CD4-positive, alpha-beta T cell treated with Interleukin-21 for 1 hour (primary cell): ENCODE data around the gene RNF224.
"Not testable (repeated sequence)": the region's sequence is repeated elsewhere in the genome, so short reads cannot be mapped to it uniquely, and the experiment has no call there.

Source experiments
- DNase-seq: peaks from one replicate; pipeline ENCODE4 v3.0.0-alpha.2; 2020

The RNF224 gene

DNA sequence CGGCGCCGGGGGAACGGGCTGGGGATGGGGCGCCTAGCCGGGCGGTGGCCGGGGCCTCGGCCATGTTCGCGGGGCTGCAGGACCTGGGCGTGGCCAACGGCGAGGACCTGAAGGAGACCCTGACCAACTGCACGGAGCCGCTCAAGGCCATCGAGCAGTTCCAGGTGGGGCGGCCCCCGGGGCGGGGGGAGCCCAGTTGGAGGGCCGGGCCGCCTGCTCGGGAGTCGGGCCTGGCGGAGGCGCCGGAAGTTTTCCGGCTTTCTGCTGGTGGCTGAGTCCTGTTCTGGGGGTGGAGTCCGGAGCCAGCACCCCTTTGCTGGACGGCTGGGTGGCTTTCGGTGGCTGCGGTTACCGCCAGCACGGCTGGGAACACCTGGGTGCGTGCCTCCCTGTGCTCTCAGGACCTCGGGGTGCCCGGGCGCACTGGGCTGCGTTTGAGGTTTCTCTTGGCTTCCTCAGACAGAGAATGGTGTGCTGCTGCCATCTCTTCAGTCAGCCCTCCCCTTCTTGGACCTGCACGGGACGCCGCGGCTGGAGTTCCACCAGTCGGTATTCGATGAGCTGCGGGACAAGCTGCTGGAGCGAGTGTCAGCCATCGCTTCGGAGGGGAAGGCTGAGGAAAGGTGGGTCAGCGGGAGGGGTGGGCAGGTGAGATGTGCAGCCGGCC lies 28.3 kb downstream of the RNF224 start:
- no peak for DNase-seq

DNA sequence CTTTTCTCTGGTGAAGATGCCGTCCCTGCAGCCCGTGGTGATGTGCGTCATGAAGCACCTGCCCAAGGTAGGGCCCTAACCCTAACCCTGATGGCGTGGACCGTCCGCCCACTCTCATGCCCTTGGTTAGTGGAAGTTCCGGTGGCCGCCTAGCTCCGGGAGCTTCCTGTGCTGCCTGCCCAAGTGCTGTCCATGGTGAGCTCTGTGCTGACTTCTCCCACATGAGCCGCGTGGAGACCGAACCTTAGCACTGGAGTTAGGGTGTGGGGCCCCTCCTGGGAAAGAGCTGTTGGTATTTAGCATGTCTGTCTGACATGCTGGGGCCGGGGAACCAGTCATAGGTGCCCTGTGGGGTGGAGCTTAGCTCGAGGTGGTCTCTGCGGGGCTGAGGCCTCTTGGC lies 29.1 kb downstream of the RNF224 start:
- DNase-seq: no peak

DNA sequence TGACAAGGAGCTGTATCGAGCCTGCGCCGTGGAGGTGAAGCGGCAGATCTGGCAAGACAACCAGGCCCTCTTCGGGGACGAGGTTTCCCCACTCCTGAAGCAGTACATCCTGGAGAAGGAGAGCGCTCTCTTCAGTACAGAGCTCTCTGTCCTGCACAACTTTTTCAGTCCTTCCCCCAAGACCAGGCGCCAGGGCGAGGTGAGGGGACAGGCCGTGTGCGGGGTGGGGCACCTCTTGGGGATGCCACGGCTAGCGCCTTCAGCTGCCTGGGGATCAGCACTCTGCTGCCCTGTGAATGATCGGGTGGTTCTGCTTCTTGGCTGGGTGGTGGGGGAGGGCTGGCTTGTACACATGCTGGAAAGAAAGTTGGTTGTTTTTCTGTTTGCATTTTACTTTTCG lies 29.6 kb downstream of the RNF224 start:
- no peak for DNase-seq

DNA sequence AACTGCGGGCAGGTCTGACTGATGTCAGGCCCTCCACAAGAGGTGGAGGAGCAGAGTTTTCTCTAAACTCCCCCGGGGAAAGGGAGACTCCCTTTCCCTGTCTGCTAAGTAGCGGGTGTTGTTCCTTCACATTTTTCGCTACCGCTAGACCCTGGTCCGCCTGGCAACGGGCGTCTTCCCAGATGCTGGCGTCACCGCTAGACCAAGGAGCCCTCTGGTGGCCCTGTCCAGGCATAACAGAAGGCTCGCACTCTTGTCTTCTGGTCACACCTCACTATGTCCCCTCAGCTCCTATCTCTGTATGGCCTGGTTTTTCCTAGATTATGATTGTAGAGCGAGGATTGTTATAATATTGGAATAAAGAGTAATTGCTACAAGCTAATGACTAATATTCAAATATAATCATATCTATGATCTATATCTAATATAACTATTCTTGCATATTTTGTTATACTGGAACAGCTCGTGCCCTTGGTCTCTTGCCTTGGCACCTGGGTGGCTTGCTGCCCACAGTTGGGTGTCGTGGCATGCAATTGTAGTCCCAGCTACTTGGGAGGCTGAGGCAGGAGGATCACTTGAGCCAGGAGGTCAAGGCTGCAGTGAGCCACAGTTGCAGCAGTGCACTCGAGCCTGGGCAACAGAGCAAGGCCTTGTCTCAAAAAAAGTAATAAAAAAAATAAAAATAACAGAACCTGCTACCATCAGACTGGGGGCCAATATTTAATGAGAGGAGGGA lies 35.0 kb downstream of the RNF224 start:
- DNase-seq: not testable (repeated sequence)

DNA sequence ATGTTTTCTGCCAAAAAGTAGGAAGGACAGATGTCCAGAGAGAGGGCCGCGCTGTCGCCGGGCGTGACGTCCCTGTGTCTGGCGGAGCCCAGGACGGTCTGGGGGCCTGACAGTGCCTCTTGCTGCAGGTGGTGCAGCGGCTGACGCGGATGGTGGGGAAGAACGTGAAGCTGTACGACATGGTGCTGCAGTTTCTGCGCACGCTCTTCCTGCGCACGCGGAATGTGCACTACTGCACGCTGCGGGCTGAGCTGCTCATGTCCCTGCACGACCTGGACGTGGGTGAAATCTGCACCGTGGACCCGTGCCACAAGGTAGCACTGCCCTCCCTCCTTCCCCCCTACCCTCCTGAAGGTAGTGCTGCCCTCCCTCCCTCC lies 35.6 kb downstream of the RNF224 start:
- no peak for DNase-seq

DNA sequence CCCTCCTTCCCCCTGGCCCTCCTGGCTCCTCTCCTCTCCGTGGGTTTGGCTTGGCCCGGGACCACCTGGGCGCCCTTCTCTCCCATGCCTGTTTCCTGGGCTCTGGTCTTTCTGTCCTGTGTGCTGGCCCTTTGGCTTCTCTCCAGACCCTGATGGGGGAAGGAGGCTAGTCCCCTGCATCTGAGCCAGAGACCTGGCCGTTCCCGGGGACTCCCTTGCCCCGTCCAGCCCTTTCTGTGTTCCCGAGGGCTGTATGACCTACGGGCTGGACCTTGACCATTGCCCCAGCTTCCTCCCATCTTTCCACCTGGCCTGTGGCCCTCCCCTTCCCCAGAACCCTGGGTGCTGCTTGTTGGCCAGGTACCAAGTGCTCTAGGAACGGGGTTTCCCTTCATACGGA lies 36.2 kb downstream of the RNF224 start:
- DNase-seq: no peak

DNA sequence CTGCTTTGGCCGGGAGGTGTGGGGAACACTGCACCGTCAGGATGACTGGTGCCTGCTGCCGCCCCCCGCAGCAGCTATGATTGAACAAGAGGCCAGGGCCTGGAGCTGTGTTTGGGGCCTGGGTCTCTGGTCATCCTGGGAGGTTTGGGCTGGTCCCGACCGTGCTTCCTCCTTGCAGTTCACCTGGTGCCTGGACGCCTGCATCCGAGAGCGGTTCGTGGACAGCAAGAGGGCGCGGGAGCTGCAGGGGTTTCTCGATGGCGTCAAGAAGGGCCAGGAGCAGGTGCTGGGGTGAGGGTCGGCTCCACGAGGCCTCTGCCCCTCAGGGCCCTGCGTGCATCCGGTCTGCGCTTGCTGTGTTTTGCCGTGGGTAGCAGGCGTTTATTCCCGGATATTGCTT lies 36.8 kb downstream of the RNF224 start:
- DNase-seq: no peak

DNA sequence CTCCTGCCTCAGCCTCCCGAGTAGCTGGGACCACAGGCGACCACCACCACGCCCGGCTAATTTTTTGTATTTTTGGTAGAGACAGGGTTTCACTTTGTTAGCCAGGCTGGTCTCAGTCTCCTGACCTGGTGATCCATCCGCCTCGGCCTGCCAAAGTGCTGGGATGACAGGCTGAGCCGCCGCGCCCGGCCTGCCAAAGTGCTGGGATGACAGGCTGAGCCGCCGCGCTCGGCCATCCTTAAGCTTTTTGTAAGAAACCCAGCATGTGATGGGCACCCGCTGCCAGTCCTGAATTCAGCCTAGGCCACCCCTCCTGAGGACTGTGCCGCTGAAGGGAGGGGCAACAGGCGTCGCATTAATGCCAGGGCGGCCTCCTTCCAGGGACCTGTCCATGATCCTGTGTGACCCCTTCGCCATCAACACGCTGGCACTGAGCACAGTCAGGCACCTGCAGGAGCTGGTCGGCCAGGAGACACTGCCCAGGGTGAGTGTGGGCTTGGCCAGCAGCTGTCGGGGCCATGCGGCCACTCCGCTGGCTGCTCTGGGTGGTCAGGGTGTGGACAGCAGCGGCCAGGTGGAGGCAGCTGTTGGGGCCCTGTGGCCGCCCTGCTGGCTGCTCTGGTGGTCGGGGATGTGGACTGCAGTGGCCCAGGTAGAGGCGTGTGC lies 38.3 kb downstream of the RNF224 start:
- no peak for DNase-seq

DNA sequence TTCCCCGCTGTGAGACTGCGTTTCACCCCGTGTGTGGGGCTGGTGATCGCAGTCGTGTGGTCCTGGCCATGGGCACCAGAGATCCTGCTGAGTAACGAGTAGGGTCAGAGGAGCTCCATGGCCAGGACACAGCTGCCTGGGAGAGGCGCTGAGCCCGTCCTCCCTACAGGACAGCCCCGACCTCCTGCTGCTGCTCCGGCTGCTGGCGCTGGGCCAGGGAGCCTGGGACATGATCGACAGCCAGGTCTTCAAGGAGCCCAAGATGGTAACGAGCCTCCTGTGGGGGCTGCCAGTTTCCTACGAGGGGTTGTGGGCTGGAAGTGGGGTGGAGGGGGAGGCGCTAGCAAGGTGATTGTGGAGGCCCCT lies 38.8 kb downstream of the RNF224 start:
- DNase-seq: no peak

DNA sequence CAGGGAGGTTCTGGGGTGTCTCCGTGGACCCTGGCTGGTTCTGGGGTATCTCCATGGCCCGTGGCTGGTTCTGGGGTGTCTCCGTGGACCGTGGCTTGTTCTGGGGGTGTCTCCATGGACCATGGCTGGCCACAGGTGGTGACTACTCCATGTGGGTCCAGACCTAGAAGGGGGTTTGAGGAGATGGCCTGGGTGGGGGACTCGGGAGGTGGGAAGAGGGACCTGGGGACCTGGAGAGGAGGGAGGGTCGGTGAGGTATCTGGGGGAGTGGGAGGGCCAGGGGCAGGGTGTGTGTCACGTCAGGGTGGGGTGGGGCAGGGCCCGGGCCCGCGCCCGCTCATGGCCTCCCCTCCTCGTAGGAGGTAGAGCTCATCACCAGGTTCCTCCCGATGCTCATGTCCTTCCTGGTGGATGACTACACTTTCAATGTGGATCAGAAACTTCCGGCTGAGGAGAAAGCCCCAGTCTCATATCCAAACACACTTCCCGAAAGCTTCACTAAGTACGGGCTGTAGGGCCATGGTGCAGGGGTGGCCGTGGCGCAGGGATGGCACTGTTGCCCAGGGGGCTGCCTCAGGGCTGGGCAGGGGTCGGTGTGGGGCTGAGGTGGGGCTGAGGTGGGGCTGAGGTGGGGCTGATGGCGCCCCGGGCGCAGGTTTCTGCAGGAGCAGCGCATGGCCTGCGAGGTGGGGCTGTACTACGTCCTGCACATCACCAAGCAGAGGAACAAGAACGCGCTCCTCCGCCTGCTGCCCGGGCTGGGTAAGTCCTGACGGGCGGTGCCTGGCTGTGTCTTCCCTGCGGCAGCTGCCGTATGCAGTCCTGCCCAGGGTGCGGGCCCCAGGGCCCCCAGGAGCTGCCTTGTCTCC lies 39.5 kb downstream of the RNF224 start:
- DNase-seq: no peak

DNA sequence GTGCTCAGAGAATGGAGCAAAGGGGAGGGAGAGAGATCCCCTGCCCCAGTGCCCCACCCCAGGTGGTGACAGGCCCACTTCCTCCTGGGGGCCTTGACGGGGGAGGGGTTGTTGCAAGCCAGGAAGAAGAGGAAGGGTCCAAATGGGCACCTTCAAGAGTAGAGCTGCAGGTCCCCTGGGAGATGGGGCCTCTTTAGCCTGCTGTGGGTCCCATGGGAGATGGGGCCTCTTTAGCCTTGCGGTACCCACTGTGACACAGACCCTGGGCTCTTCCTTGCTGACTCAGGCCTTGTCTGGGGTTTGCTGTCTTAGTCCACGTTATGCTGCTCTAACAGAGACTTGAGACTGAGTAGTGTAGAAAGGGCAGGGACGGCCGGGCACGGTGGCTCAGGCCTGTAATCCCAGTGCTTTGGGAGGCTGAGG lies 40.6 kb downstream of the RNF224 start:
- no peak for DNase-seq

DNA sequence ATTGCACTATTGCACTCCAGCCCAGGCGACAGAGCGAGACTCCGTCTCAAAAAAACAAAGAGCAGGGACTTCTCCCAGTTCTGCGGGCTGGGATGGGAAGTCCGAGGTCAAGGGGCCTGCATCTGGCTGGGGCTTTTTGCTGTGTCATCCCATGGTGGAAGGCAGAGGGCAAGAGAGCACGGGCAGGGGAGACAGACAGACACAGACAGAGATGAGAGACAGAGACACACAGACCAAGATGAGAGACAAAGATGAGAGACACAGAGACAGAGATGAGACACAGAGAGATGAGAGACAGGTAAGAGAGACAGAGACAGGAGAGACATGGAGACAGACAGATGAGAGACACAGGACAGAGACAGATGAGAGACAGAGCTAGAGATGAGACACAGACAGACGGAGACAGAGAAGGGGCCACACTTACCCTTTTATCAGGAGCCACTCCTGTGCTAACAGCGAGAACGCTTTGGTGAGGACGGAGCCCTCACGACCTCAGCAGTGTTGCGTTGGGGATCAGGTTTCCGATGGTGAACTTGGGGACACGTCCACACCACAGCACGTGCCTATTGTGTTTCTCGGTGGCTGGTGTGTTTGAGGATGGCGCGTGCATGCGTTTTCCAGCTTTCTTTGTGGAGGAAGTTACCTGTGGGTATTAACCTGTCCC lies 41.4 kb downstream of the RNF224 start:
- DNase-seq: no peak

DNA sequence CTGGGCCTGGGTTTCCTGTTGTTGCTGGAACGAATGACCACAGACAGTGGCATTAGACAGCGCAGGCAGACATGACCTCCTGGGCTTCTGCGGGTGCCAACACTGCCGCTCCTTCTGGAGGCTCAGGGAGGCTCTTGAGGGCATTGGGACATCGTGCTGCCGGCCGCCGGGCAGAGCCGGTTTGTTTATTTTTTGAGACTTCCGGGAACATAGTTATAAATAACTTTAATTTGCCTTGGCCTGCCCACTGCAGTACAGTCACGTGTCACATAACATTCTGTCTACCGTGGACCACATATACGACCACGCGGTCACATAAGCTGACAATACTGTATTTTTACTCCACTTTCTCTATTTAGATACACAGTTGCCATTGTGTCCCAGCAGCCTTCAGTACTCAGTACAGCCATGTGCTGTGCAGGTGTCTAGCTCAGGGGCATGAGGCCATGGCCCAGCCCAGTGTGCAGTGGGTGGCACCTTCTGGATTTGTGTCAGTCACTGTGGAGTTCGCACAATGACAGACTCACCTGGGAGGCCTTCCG lies 42.0 kb downstream of the RNF224 start:
- DNase-seq: no peak

DNA sequence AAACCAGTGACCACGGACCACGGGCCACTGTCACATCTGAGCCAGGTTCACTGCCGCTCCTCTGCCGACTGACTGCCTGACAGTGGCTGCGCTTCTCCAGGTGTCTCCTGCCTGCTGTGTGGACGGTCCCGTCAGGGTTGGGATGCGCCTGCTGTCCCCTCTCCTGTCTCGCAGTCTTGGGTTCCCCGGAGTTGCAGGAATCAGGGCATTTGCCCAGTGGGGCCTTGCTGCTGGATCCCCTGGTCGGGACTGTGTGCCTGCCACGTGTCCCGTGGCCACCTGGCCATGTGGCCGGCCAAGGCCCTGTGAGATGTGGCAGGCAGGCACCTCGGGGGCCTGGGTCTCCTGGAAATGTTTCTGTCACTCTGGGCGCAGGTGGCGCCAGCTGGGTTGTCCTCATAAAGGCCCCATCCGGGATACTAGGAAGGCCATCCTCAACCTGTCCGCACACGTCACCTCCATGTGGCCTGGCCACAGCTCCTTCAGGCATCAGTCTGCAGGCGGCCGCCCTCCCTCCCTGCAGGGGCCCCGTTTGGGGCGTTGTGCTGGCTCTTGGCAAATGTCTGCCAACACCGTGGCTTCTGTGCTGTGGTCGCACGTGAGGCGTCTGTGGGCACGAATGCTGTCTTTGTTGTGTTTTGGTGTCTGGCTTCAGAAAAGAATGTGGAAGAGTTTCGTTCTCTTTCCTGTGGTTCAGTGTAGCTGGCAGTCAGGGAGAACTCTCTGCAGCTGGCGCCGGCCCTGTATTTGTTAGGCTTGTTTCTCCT lies 43.8 kb downstream of the RNF224 start:
- peak; percentile 23 for DNase-seq

DNA sequence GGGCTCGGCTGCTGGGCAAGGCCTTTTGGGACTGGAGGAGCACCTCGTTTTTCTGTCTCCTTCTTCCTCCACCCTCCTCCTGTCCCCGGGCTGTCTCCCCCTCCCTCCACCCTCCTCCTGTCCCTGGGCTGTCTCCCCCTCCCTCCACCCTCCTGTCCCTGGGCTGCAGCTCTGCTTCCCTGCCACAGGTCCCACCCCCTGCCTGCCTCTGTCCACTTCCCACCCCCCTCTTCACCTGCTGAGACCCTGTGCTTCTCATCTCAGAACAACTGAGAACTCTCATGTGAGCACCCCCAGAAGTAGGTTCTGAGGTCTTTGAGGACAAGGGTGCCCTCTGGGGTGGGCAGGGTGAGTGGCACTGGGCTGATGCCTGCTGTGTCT lies 44.4 kb downstream of the RNF224 start:
- DNase-seq: no peak

DNA sequence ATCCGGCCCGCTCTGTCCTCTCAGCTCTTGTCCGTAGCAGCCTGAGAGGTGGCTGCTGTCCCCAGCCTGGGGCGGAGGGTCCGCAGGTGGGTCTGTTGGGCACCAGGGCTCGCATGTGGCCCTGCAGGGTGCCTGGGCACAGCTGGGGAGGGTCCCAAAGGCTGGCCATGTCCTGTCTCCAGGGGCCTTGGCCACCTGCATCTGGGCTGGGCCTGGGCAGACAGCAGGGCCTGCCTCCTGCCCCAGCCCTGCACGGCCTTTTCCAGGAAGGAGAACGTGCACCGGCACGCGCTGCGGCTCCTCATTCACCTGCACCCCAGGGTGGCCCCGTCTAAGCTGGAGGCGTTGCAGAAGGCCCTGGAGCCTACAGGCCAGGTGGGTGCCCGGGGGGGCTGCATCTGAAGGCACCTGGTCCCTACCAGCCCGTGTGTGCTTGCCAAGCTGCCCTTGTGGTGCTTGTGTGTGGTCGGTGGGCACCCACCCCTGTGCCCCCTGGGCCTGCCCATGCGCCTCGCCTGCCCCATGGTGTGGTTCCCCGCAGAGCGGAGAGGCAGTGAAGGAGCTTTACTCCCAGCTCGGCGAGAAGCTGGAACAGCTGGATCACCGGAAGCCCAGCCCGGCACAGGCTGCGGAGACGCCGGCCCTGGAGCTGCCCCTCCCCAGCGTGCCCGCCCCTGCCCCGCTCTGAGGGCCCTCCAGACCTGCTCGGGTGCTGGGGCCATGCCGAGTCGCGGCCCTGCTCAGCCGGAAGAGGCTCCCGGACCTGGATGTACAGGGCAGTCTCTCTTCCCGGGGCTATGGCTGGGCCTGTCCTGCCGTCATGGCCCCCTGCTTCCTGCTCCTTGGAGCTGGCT lies 45.2 kb downstream of the RNF224 start:
- DNase-seq: no peak

DNA sequence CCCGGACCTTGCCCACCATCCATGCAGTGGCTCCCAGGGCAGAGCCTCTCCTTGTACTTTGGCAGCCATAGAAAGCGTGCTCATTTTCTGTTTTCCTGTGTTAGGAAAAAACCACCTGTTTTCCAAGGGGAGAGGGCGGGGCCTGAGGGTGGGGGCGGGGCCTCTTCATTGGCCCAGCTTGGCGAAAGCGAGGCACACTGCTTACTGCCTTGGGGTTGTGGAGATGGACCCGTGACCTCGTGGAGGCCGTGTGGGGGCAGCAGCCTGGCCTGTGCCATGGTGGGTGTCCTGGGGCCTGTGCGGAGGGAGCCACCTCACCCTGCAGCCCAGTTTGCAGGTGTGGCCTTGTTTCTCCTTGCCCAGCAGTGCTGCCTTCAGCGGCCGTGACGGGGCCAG lies 45.8 kb downstream of the RNF224 start:
- no peak for DNase-seq

DNA sequence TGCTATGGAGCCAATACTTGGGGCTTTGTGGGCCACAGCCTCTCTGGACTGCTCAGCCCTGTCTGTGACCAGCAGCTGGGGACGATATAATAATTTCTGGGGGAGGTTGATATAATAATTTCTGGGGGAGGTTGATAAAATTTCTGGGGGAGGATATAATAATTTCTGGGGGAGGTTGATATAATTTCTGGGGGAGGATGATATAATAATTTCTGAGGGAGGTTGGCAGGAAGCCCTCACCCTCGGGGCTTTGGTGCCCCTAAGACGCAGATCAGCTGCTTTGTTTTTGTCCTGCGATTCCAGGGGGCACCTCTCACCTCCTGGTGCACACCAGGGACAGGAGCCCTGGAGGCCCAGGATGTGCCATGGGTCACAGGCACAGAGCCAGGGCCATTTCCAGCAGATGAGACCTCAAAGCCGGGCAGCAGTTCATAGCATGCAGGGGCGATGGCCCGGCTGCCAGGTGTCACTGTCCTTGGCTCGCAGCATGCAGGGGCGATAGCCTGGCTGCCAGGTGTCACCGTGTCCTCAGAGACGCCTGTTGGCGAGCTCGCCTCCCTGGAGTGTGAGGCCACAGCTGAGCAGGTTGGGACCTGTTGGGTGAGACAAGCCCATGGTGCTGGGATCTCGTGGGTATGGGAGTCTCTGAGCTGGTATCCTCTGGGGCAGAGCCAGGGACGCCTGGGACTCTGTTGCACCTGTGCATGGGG lies 46.5 kb downstream of the RNF224 start:
- no peak for DNase-seq

DNA sequence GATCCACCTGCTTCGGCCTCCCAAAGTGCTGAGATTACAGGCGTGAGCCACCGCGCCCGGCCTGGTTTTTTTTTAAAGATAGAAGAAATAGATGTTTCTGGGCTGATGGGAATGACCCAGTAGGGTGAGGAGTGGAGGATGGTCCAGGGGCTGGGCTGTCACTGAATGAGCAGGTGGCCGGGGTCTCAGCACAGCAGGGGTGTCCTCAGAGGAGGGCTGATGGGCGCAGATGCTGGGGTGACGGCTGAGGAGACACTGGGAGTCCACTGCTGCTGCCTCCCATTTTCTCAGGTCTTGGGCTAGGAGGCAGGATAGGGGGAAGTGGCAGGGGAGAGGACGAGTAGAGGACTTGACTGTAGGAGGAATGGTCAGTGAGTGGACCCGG lies 47.9 kb downstream of the RNF224 start:
- DNase-seq: no peak
